Measurements from ENCODE around the gene TFCP2L1. TPM values are rescaled to one million over a fixed set of nuclear protein-coding genes. Genes with fewer than 3 reads are reported as not detected.

Gene TFCP2L1
- total RNA-seq, 1 donor from 2014 or later, result 0.27 TPM

Other genes with a start within 250 kb of the TFCP2L1 start
- not detected for gene RNU4ATAC, start 245.7 kb upstream of the TFCP2L1 start, total RNA-seq

Data from sciatic nerve (tissue), 1 donor.